ENCODE measurements around the gene HSCB. TPM values are rescaled to one million over a fixed set of nuclear protein-coding genes. Genes with fewer than 3 reads are reported as not detected.

HSCB gene
- total and polyA plus RNA-seq, 9 of the 15 experiments (the other 6 are each of a cell fraction or from before 2014, with no cell fraction given): 2.6 to 13.1 (median 8.6) TPM

DNA sequence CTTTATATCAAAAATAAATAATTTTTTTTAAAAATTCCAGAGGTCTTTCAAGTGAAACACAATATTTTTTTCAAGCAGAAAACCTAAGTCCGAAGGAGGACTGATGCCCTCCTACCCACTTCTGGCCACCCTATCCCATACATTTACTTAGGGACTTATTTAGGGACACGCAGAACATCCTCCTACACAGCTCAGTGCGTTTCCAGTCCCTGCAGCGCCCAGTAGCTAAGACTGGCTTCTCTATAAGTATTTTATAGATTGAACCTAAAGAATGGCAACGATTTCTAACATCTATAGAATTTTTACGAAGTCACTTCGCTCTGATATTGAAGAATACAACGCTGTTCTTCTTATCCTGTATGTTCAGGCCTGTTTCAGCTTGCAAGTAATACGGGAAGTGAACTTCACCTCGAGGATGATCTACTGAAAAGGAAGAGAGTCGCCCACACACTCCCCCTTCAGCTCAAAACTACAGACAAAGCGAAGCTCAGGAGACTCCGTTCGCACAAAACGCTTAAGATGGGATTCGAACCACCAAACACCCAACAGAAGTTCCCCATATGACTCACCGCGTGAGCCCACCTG is 547 bp upstream of the HSCB start:
- DNase-seq (ENCODE audit: extremely low read depth in 1 of 4, low spot score in 3 of 4) (peak in 1 of 4 experiments; percentile 11), FAIRE-seq (no peak), ATAC-seq (peak; percentile 34)
- H3K9ac ChIP-seq (ENCODE audit: insufficient read depth in 1 of 2, low read depth in 2 of 2, low read length in 2 of 2): peak overlapping the region; percentile 72 to 83; a peak in 3 of 4 replicates
- no peaks in the 10 kb centered on the region for H3K9me1 ChIP-seq (ENCODE audit: control insufficient read depth, insufficient read depth, low read length)
- TSS peak; percentile 81 for BruUV-seq (replicated peaks)
- no peaks in the 10 kb centered on the region for H3K9me3 ChIP-seq (replicated peaks; ENCODE audit: control insufficient read depth, insufficient read depth, low read depth, low read length)
- H3K4me2 ChIP-seq (ENCODE audit: insufficient read depth, low read length): peak overlapping the region; percentile 93
- in situ Hi-C loops (cut with MboI): no loop called here
- peaks cover 4 to 10% of the 10 kb centered on the region in 2 experiments; a peak in 3 of 5 replicates for H3K4me1 ChIP-seq (replicated peaks in 1 of 2; ENCODE audit: control insufficient read depth in 2 of 2, insufficient read depth in 2 of 2, low read length in 2 of 2)
- no peaks in the 10 kb centered on the region for H4K20me1 ChIP-seq (replicated peaks; ENCODE audit: control insufficient read depth, insufficient read depth, low read length)
- H3K79me2 ChIP-seq (ENCODE audit: control insufficient read depth, insufficient read depth, low read length): peaks cover 70% of the 10 kb centered on the region
- no peaks in the 10 kb centered on the region for H3K27me3 ChIP-seq (ENCODE audit: control insufficient read depth in 2 of 2, insufficient read depth in 2 of 2, low read length in 2 of 2)
- peak overlapping the region; percentile 88 for H3K27ac ChIP-seq (ENCODE audit: extremely low read depth, low read depth, low read length)
- intact Hi-C loops (cut with micrococcal nuclease): no loop called here
- peak overlapping the region; percentile 71 for H2AFZ ChIP-seq (ENCODE audit: low read depth, low read length)
- peak overlapping the region; percentile 92 for H3K4me3 ChIP-seq
- CTCF ChIA-PET (ENCODE audit: low intra/inter-chr PET ratio): no interaction called here
- 0% methylated on average over 18 of the region's 18 CpGs for WGBS (ENCODE audit: insufficient coverage, low coverage, missing lambda C conversion rate)
- peaks cover 43% of the 10 kb centered on the region for H3K36me3 ChIP-seq (ENCODE audit: control insufficient read depth, insufficient read depth, low read length)
- POLR2A ChIA-PET: interaction anchor here (0.8 to 1.3 kb wide), 3 partner anchors 9 to 73 kb away, joined by 3 to 10 read pairs (median 3); partner anchors contain the start of gene XBP1
- TF ChIP-seq ARNT (IDR thresholded peaks at IDR 0.05): no peak
- TF ChIP-seq MYNN (IDR thresholded peaks at IDR 0.05): no peak
- TF ChIP-seq MYNN (CRISPR knock-in tag; IDR thresholded peaks at IDR 0.05): no peak
- TF ChIP-seq ZNF133 (CRISPR knock-in tag; IDR thresholded peaks at IDR 0.05): no peak
- TF ChIP-seq TCFL5 (CRISPR knock-in tag; conservative IDR thresholded peaks at IDR 0.05): no peak
- TF ChIP-seq JUNB (CRISPR knock-in tag; conservative IDR thresholded peaks at IDR 0.05): 0 out of 2 replicates have a peak, but pooled peaks have one; percentile 22
- TF ChIP-seq RAD51 (IDR thresholded peaks at IDR 0.05; ENCODE audit: borderline replicate concordance, low read depth): no peak
- no peak for TF ChIP-seq KHSRP (IDR thresholded peaks at IDR 0.05)
- no peak for TF ChIP-seq PHF21A (IDR thresholded peaks at IDR 0.05; ENCODE audit: borderline replicate concordance, low read depth)
- TF ChIP-seq NFE2 (IDR thresholded peaks at IDR 0.05; ENCODE audit: low read depth): no peak
- peak; percentile 68 for TF ChIP-seq DPF2 (IDR thresholded peaks at IDR 0.05)
- TF ChIP-seq, protein P1, sequence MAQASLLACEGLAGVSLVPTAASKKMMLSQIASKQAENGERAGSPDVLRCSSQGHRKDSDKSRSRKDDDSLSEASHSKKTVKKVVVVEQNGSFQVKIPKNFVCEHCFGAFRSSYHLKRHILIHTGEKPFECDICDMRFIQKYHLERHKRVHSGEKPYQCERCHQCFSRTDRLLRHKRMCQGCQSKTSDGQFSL (CRISPR knock-in tag; IDR thresholded peaks at IDR 0.05): no peak
- TF ChIP-seq, protein P1 (tag; IDR thresholded peaks at IDR 0.05): no peak
- TF ChIP-seq, protein P2, sequence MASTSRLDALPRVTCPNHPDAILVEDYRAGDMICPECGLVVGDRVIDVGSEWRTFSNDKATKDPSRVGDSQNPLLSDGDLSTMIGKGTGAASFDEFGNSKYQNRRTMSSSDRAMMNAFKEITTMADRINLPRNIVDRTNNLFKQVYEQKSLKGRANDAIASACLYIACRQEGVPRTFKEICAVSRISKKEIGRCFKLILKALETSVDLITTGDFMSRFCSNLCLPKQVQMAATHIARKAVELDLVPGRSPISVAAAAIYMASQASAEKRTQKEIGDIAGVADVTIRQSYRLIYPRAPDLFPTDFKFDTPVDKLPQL (IDR thresholded peaks at IDR 0.05; ENCODE audit: extremely low read depth, insufficient read length): no peak
- no peak for TF ChIP-seq FOXJ2 (tag; IDR thresholded peaks at IDR 0.05)
- TF ChIP-seq XRCC4 (IDR thresholded peaks at IDR 0.05; ENCODE audit: extremely low read depth, insufficient read depth, insufficient read length): no peak
- TF ChIP-seq U2AF1 (optimal IDR thresholded peaks at IDR 0.05; ENCODE audit: low read depth, low read length): no peak
- peak; percentile 92 for TF ChIP-seq ADNP (tag; IDR thresholded peaks at IDR 0.05)
- peak; percentile 33; the same call in 1 of the 2 replicates for TF ChIP-seq ARID1B (IDR thresholded peaks at IDR 0.05)
- no peak for TF ChIP-seq TGIF2 (CRISPR knock-in tag; IDR thresholded peaks at IDR 0.05)
- peak; percentile 57; the same call in 1 of the 2 replicates for TF ChIP-seq SMARCE1 (IDR thresholded peaks at IDR 0.05)
- no peak for TF ChIP-seq ZNF311 (CRISPR knock-in tag; IDR thresholded peaks at IDR 0.05)
- no peak for TF ChIP-seq HNRNPLL (IDR thresholded peaks at IDR 0.05; ENCODE audit: low read depth, low read length, poor library complexity, severe bottlenecking)
- no peak for TF ChIP-seq ZNF41 (CRISPR knock-in tag; conservative IDR thresholded peaks at IDR 0.05)
- no peak for TF ChIP-seq SRSF9 (IDR thresholded peaks at IDR 0.05; ENCODE audit: borderline replicate concordance, low read depth, low read length)
- no peak for TF ChIP-seq MTA3 (IDR thresholded peaks at IDR 0.05; ENCODE audit: borderline replicate concordance)
- 0 out of 2 replicates have a peak, but pooled peaks have one; percentile 26 for TF ChIP-seq BCOR (IDR thresholded peaks at IDR 0.05)

Measured in K562 (cell line).